Measurements from ENCODE around the gene PRPSAP2.

The PRPSAP2 gene

GRCh38 chr17:18896146-18896545, 38.2 kb downstream of the PRPSAP2 start:
- Histone ChIP-seq H3K4me3 (no peak overlapping the region), H3K27ac (no peak overlapping the region)
- no peak for DNase-seq (ENCODE audit: low spot score)
- no peak for TF ChIP-seq CTCF (IDR thresholded peaks at IDR 0.05)

GRCh38 chr17:18896947-18897346, 39.0 kb downstream of the PRPSAP2 start:
- H3K4me3 ChIP-seq: no peak overlapping the region
- DNase-seq (ENCODE audit: low spot score): no peak
- TF ChIP-seq CTCF (IDR thresholded peaks at IDR 0.05): no peak
- no peak overlapping the region for H3K27ac ChIP-seq

GRCh38 chr17:18904482-18904881, 46.6 kb downstream of the PRPSAP2 start:
- Histone ChIP-seq H3K27ac (no peak overlapping the region), H3K4me3 (no peak overlapping the region)

GRCh38 chr17:18905226-18905625, 47.3 kb downstream of the PRPSAP2 start:
- TF ChIP-seq CTCF (IDR thresholded peaks at IDR 0.05): no peak
- no peak for DNase-seq (ENCODE audit: low spot score)
- no peak overlapping the region for H3K27ac ChIP-seq
- H3K4me3 ChIP-seq: no peak overlapping the region

More at GRCh38 chr17:18904482-18904881, 46.6 kb downstream of the PRPSAP2 start:
- no peak for TF ChIP-seq CTCF (IDR thresholded peaks at IDR 0.05)
- no peak for DNase-seq (ENCODE audit: low spot score)

- no peak for DNase-seq (ENCODE audit: low spot score)
- Histone ChIP-seq H3K4me3 (no peak overlapping the region), H3K27ac (no peak overlapping the region)
- no peak for TF ChIP-seq CTCF (IDR thresholded peaks at IDR 0.05)
These were observed 52.4 kb downstream of the PRPSAP2 start for GRCh38 chr17:18910326-18910725.

- no peak for DNase-seq (ENCODE audit: low spot score)
- no peak overlapping the region for H3K4me3 ChIP-seq
- no peak overlapping the region for H3K27ac ChIP-seq
- TF ChIP-seq CTCF (IDR thresholded peaks at IDR 0.05): no peak
These were observed 53.0 kb downstream of the PRPSAP2 start for GRCh38 chr17:18910881-18911280.

GRCh38 chr17:18916816-18917500, 59.0 kb downstream of the PRPSAP2 start:
- H3K27ac ChIP-seq: no peak overlapping the region
- TF ChIP-seq CTCF (IDR thresholded peaks at IDR 0.05): no peak
- H3K4me3 ChIP-seq: no peak overlapping the region
- no peak for DNase-seq (ENCODE audit: low spot score)
